Measurements from ENCODE around the gene SLC12A8. TPM values are rescaled to one million over a fixed set of nuclear protein-coding genes. Genes with fewer than 3 reads are reported as not detected.

Gene SLC12A8
- polyA plus RNA-seq, 4 donors, result 5.3 to 7.9 (median 6.0) TPM

DNA sequence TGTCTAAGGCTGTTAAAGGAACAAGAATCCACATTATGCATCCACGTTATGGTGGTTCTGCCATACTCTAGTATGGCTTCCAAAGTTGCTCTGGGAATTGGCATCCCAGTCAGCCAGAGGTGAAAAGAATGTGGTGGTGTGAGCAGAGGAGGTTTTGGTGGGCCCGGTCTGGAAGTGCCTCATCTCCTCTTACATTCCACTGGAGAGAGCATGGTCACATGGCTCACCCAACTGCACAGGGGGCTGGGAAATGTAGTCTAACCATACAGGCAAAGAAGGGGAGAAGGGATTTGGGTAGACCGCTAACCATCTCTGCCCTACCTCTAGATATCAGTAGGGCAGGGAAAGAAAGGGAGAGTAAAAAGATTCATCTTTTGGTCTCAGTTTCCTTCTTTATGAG, 153.6 kb downstream of the SLC12A8 start:
- no peak for DNase-seq (ENCODE audit: low read depth in 4 of 4, low spot score in 2 of 4)

DNA sequence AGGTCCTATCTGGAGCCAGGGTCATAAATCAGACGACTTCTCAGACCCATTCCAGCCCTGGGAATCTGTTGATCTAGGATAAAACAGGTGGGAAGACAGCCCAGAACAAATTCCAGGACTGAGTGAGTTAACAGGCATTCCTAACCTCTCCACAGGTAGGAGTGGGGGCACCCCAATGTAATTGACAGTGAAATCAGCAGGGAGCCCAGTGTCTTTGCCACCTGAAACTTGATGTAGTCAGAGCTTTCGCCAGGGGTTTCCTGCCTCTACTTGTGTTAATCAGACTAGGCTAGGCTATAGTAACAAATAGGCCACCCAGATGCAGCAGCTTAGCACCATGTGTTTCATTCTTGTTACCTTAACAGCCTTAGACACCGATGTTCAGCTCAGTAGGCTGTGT, 154.0 kb downstream of the SLC12A8 start:
- no peak for DNase-seq (ENCODE audit: low read depth in 4 of 4, low spot score in 2 of 4)

DNA sequence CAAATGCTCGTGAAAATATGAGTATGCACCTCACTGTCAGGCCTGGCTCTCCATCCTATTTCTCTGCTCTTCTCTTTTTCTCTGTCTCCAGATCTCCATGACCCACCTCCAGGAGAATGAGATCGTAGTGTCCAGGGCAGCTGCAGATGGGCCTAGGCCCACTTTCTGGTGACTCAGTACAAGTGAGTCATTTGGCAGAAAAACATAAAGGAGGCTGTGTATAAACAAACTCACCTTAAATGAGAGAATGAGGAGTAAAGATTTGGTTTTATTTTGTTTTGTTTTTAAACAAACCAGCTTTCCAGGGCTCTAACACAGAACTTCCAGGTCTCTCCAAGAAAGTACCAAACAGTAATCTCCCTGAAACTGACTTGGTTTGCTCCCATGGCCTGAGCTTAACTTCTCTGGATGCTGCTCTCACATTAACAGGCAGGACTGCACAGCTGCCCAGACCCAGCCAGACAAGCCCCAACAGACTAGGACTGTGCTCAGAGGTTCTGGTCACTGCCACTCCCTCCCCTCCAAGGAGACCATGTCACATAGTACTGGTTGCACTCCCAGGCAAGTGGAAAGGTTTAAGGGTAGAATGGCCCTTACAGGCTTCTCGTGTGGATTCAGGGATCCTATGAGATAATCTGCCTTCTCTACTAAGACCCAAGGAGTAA, 155.2 kb downstream of the SLC12A8 start:
- no peak for DNase-seq (ENCODE audit: low read depth in 4 of 4, low spot score in 2 of 4)

DNA sequence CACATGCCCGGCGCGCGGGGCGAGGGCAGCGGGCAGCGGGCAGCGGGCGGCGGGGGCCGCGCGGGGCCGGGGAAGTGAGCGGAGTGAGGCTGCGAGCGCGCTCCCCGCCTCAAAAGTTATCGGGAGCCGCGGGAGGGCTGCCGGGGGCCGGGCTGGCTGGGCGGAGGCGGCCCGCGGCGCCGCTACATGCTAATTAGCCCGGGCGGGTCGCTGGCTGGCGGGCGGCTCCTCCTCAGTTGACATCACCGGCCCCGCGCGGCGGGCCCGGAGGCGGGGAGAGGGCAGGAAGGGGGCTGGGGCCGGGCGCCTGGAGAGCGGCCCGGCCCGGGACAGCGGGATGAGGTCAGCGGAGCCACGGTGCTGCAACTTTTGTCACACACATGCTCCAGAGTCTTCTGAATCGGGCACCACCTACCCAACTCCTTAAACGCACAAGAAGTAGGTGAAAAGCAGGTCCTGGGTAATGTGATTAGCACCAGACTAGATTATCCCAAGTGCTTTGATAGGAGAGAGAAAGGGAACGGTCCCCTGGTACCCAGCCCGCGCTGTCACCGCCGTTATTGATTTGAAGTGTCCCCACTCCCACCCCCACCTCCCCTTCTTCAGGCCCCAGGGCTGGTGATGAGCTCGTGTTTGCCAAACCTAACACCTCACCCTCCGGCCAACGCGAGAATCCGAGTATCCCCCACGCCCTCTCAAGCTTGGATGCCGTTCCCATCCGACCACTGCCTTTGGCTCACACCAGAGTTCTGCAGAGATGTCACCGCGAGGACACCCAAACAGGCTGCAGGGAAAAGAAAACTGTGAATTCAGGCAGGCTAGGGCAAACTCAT, 156.4 kb downstream of the SLC12A8 start, which contains the start of gene HEG1:
HEG1 (minus strand) TSS at position 85 of the 833 bp plus-strand sequence. CDS start 107 bp downstream, outside the sequence.
- peak in 1 of 4 donors; percentile 52 for DNase-seq (ENCODE audit: low read depth in 4 of 4, low spot score in 2 of 4)

- no peak for DNase-seq (ENCODE audit: low read depth in 4 of 4, low spot score in 2 of 4)
Measured at GRCh38 chr3:125055331-125055912, 157.1 kb downstream of the SLC12A8 start.

- no peak for DNase-seq (ENCODE audit: low read depth in 4 of 4, low spot score in 2 of 4)
Measured at GRCh38 chr3:125054449-125055329, 157.9 kb downstream of the SLC12A8 start.

- no peak for DNase-seq (ENCODE audit: low read depth in 4 of 4, low spot score in 2 of 4)
Measured at GRCh38 chr3:125054062-125054448, 158.5 kb downstream of the SLC12A8 start.

DNA sequence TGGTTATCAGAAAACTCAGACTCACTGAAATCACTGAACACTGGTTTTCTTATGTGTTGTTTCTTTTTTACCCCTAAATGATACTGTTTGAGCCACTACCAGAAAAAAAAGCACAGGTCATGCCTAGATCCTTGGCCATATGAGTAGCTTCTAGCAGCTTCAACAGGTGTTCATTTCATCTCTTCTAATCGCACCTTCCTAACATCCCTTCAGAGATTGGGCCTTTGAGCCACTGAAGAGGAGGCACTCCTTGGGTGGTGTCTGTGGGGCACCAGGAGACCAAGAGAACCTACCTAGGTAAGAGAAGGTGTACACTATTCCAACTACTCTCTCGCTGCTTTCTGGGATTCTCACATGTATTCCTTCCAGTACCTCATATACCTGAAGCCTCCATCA, 159.2 kb downstream of the SLC12A8 start:
- no peak for DNase-seq (ENCODE audit: low read depth in 4 of 4, low spot score in 2 of 4)

DNA sequence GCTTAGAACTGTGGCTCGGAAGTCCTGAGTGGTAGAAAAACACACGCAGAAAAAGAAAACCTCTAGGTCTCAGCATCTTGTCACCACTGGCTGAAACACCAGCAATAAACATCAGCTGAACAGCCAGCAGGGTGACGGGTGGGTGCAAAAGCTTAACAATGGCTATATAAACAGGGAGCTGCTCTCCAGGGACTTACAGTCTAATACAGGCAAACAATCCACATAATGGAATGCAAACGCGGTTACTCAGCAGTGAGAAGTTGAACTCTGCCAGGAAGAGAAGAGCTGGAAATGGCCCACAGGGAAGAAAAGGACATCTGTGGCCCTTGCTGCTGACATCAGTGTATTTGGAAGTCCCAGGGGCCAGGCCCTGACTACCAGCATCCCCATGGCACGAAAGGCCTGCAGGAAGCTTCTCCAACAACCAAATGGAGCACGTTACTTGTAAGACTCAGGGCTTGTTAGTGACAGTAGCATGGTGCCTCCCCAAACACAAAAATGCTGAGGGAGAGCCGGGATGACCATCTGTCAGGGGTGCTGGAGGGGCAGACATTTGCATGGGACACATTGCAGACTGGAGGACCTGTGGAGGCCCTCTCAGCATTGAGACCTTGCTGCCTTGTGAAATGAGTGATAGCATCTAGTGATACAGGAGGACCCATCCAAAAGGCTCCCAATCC, 159.8 kb downstream of the SLC12A8 start:
- no peak for DNase-seq (ENCODE audit: low read depth in 4 of 4, low spot score in 2 of 4)

DNA sequence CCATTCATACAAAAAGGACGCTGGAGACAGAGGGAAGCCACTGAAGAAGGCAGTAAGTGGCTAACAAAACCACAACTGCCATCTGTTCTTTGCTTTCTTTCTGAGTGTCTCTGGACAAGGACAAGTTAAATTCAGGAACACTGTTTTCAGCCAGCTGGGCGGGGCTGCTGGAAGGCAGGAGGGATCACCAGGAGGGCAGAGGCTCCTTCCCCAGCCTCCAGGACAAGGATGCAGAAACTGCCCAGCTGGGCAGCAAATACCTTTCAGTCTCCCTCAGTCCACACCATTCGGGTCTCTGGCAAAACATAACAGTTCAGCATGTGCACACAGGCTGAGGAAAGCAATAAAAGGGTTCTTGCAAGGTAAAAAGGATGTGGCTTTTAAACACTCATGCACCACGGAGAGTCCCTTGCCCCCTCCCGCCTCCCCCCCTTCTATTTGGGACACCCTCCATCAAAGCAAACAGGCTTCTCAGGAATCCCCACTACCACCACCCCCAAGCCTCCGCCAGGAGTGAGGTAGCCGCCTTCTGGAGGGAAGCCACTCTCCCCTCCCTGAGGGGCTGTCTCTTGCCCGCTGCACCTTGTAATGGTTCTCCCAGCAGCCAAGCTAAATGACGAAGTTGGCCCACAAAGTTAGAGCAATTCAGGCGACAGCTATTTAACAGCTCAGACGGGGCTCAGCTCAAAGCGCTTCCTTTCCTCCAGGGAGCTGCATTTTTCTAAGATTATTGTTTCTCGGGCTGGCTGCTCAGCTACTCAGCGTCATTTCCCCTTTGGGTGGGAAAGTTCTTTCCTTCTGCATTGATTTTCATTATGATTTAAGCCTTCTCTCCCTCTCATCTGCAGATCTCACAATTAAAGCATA, 160.6 kb downstream of the SLC12A8 start:
- DNase-seq (ENCODE audit: low read depth in 4 of 4, low spot score in 2 of 4), result no peak

DNA sequence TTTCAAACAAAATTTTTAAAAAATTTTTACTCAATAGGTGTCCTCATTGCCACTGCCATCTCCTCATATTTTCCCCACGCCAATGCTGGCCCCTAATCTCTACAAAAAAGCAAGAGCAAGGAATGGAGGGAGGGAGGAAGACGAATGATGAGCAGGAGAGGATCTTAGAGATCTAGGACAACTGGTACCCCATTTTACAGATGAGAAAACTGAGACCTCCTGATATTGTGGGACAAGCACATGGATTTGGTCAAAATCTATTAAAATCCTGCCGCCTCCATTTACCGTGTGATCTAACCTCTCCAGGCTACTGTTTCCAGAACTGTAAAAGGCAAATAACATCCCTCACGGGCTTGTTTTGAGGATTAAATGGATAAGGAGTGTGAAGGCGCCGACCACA, 161.3 kb downstream of the SLC12A8 start:
- no peak for DNase-seq (ENCODE audit: low read depth in 4 of 4, low spot score in 2 of 4)

GRCh38 chr3:125050488-125051090, 162.0 kb downstream of the SLC12A8 start:
- no peak for DNase-seq (ENCODE audit: low read depth in 4 of 4, low spot score in 2 of 4)

- no peak for DNase-seq (ENCODE audit: low read depth in 4 of 4, low spot score in 2 of 4)
Measured at GRCh38 chr3:125048282-125048681, 164.3 kb downstream of the SLC12A8 start.

GRCh38 chr3:125045965-125046364, 166.6 kb downstream of the SLC12A8 start:
- DNase-seq (ENCODE audit: low read depth in 4 of 4, low spot score in 2 of 4), result no peak

GRCh38 chr3:125045194-125045593, 167.4 kb downstream of the SLC12A8 start:
- DNase-seq (ENCODE audit: low read depth in 4 of 4, low spot score in 2 of 4), result no peak

DNA sequence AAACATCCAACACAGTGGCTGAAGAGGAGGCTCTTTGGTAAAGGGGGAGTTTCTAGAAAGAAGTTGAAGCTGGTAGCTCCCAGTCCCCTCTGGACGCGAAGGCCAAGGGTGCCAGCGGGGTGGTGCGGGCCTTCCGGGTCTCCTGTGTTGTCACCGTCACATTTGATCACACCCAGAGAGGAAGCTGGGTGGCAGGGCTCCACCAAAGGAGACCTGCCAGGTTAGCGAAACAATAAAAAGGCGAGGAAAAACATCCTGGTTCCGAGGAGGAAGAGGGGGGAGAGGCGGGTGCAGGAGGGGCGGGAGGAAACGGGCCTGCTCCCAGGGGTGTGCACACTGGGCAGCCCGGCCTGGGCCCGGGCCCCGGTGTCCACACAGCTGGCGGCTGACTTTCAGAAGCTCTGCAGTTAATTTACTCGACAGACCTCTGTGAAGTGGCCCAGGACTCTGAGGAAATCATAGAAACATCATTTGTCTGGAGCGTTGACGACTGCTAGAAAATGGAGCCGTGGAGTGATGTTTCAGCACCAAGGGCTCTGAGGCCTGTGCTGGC, 168.9 kb downstream of the SLC12A8 start:
- DNase-seq (ENCODE audit: low read depth in 4 of 4, low spot score in 2 of 4), result no peak

DNA sequence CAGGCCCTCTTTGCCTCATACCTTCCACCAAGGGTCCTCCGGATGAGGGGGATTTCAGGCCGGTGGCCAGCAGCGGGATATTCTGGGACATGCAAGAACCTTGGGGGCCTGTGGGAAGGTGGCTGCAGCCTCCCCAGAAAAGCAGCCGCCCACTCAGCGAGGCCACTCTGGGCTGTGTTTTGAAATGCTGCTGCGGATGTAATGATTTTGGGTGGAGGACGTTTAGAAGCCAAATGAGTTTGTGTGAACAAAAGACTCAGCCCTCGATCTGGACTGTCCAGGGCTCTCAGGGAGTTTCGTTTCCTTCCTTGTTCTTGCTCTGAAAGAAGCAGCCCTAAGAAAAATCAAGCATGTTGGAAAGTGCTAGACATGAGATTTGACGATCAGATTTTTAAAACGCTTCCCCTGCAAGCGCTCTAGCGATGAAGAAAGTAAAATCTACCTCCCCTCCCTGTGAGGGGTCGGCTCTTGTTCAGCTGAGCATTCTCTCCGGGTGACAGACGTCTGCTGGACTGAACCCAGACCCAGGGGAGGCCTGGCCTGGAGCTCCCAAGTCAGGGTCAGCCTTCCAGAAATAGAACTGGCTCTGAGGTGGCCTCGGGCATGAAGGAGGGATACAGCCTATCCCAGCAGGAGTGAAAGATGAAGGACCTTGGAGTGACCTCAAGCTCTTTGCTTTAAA, 169.7 kb downstream of the SLC12A8 start:
- DNase-seq (ENCODE audit: low read depth in 4 of 4, low spot score in 2 of 4), result no peak

All from left renal cortex interstitium (tissue), 4 donors.